NCI-H2171 (cell line): ENCODE results near the gene SPATC1L.
"Not testable (repeated sequence)": the region's sequence is repeated elsewhere in the genome, so short reads cannot be mapped to it uniquely, and the experiment has no call there.

Source experiments
- DNase-seq: peaks from one replicate; lab custom pipeline; 2025; lab: John Stamatoyannopoulos, UW

The SPATC1L gene

DNA sequence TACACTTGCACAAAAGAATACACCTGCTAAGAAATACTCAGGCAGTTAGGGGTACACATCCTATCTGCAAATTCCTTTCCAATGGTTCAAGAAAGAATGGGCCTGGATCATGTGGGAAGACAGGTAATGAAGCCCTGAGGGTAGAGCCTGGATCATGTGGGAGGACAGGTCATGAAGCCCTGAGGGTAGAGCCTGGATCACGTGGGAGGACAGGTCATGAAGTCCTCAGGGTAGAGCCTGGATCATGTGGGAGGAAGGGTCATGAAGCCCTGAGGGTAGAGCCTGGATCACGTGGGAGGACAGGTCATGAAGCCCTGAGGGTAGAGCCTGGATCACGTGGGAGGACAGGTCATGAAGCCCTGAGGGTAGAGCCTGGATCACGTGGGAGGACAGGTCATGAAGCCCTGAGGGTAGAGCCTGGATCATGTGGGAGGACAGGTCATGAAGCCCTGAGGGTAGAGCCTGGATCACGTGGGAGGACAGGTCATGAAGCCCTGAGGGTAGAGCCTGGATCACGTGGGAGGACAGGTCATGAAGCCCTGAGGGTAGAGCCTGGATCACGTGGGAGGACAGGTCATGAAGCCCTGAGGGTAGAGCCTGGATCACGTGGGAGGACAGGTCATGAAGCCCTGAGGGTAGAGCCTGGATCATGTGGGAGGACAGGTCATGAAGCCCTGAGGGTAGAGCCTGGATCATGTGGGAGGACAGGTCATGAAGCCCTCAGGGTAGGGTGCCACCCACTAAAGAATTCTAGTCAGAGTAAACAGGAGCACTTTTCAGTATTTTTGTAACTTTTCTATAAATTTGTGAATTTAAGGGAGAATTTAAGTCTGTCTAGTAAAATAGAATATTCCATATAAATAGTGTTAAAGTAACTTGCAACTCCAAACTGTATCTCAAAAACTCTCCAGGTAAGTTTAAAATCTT, 16.9 kb upstream of the SPATC1L start:
- DNase-seq: not testable (repeated sequence)

- no peak for DNase-seq
Measured at GRCh38 chr21:46199436-46200373, 15.4 kb upstream of the SPATC1L start.

DNA sequence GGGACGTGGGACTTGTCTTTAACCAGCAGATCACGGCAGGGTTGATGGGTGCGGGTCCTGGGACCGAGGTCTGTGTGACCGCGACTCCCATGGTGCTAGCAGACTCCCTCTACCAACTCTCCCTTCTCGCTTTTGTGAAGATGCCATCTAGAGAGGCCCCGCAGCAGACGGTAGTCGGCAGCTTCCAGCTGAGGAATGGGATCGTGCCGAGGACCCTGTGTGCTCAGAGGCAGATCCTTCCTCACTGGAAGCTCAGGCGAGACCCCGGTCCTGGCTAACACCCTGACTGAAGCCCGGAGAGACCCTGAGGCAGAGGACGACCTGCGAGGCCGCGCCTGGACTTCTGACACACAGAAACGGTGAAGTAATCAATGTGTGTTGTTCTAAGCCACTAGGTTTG, 12.5 kb upstream of the SPATC1L start:
- no peak for DNase-seq

- no peak for DNase-seq
Measured at GRCh38 chr21:46195595-46196195, 11.4 kb upstream of the SPATC1L start.

DNA sequence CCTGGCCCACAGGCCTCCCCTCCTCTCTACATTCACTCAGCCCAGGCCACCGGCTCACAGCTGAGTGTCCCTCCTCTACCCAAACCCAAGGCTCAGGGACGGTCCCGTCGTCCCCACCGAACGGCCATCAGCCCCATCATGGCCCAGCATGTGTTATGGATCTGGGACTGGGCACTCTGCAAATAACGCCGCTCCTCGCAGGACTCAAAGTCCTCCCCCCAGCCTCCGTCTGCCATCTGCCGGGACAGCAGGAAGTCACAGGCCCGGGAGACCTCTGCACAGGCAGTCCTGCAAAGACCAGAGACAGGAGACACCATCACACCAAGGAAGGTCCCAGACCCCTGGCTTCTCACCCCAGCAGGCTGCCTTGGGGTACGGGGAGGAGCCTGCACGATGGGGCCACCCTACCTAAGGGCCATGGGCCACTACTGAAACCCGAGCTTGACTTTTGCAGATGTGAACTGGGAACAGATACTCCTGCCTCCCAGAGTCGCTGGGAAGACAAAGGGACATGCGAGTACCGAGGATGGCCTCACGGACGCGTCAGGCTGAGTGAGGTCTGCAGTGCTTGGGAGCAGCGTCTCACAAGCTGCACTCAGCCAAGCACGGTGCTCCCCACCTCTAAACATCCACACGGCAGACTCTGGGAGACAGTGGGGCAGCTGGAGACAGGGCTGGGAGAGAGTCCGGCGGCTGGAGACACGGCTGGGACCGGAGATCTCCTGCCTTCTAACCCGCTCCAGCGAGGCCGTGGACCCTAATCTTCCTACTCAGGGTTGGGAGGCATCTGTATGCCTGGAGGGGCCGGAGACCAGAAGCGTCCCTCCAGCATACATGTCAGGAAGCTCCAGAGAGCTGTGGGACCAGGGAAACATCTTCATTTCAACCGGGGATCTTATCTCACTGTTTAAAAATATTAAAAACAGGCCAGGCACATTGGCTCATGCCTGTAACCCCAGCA, 10.4 kb upstream of the SPATC1L start:
- no peak for DNase-seq

DNA sequence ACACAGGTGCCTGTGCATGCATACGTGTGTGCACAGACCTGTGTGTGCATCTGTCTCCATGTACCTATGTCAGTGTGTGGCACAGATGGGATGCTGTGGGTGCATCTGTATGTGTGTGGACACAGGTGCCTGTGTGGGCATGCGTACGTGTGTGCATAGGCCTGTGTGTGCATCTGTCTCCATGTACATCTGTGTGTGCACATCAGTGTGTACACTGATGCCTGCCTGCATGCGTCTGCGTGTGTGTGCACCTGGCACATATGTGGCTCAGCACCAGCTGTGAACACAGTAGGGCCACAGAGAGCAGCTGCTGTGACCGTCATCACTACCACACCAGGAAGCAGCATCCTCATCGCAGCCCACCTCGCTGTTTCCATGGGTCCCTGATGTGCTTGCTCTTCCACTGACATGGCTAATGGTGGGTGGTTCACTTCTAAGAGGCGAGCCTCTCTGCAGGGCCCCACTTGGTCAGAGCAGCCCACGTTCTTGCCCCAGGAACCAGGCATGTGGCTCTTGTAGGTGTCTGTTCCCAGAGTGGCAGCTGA, 9.6 kb upstream of the SPATC1L start:
- DNase-seq: no peak

DNA sequence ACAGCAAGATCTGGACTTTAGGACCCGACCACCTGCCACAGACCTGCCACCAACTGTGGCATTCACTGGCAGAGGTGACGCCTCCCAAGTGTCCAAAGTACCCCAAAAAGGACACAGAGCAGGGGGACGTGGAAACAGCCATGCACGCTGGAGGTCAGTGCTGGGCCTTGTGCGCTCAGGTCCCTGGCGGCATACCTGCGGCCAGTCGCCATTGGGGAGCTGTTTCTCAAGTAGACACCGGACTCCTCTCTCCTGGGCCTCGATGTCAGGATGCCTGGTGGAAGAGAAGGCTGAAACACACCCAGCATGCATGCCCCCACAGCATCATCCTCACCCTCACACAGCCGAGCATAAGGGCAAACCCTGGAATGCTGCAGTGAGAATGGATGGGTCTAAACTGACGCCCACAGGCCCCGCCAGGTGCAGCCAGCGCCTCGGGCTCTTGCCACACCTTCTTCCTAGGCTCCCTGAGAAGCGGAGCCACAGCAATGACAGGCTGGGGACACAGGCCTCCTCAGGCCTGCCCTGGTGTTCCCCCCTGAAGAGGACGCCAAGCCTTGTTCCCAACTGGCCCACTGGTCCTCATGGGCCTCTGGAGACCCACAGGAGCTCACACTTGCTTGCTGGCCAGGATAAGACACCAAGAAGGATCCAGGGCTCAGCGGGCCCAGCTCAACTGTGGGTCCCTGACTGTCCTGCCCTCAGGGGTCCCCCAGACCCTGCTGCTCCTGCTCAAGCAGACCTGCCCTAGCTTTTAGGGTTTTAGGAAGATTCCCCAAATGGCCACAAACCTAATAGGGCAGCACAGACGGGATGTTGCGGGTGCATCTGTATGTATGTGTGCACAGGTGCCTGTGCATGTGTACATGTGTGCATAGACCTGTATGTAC, 7.7 kb upstream of the SPATC1L start:
- DNase-seq: no peak

DNA sequence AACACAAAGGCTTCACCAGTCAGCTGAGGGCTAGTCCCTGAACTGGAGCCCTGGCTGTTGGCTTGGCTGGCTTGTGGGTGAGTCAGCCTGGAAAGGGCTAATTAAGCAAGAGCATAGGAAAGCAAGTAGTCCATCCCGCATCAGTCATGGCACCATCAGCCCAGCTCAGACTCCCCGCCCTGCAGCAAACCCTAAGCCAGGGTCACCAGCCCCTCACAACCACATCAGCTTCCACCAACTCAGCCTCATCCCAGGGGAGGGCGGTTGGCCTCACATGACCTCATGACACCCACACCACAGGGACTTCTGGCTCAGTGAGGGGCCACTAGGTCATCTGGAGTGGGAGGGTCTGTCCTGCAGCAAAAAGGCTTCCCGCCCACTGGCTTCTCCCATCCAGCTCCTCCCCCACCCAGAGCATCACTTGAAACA, 7.0 kb upstream of the SPATC1L start:
- DNase-seq: no peak

- DNase-seq: no peak
Measured at GRCh38 chr21:46190491-46191131, 6.4 kb upstream of the SPATC1L start.

- DNase-seq: no peak
Measured at GRCh38 chr21:46189959-46190490, 5.8 kb upstream of the SPATC1L start.

DNA sequence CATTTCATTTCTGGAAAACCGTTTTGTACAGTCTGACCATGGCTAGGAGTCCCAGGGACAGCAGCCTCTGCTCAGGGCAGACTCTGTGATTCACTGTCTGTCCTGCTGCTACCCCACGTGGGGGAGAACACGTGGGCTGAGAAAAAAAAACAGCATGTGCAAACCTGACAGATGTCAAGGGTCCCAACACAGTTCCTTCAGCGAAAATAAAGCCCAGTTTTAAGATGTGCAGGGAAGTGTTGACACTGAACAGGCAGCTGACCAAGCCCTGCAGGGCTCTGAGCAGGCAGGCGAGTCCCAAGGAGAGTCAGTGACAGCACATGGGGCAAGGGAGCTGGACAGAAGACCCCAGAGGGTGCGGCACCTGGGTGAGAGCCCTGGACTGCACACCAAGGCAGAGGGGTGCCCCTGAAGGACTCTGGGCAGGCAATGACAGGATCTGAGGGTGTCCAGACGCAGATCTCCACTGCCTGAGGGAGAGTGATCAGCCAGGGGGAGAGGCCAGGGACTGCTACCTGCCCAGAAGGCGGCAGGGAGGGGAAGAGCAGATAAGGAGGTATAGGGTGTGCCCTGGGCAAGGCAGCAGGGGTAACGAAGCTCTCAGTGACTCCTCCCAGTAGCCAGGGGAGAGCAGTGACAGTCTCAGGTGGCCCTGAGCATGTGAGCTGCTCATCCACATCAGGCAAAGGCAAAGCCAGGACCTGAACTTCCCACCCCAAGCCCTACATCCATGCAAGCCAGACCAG, 5.1 kb upstream of the SPATC1L start:
- DNase-seq: peak; percentile 51

DNA sequence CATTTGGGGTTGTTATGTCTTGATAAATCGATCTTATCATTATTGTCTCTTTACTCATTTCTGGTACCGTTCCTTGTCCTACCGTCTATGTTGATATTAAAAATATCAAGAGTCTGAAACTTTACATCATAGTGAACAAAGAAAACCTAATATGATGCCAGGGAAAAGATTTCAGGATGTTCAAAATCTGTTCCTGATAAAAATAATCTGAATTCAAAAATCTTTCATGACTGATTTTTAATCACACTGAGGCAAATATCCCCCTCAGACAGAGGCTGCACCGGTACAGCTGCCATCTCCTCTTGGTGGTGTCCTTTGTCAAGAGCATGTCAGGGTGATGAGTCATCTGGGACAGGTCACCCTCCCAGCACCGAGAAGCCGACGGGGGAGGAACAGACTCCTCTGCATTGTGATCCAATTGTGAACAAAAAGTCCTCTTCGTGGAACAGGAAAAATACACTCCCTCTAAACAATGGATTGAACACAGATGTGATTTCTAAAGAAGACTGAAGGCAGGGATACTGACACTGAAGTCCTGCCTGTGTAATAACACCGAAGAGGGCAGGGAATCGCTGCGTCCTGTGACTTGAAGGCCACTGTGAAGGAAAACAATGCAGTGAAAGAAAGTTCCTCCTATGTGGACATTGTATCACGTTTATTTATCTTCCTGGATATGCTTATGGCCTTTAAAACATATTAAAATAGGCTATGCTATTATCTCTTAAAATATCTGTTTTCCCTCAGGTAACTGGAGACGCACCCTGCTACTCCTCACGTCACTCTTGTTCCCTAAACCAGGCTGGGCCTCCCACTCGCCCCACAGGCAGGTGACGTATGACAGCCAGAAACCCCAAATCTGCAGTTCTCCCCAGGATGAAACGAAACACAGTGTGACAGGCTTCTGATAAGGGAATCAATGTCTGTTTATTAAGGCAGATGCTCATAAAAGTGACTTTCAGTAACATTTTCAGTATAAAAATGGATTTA, 4.3 kb upstream of the SPATC1L start:
- no peak for DNase-seq

GRCh38 chr21:46187814-46188213, 3.6 kb upstream of the SPATC1L start:
- no peak for DNase-seq

GRCh38 chr21:46187261-46187660, 3.0 kb upstream of the SPATC1L start:
- no peak for DNase-seq

DNA sequence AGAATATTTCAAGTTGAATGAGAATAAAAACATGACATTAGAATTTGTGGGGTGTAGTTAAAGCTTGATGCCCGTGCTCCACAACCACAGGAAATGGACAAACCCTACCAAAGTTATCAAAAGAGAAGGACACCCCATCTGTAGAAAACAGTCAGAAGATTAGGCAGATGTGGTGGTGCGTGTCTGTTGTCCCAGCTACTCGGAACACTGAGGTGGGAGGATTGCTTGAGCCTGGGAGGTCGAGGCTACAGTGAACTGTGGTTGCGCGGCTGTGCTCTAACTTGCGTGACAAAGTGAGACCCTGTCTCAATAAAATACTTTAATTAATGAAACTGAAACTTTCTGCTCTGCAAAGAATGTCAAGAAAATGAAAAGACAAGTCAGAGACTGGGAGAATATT, 1.5 kb upstream of the SPATC1L start:
- no peak for DNase-seq

DNA sequence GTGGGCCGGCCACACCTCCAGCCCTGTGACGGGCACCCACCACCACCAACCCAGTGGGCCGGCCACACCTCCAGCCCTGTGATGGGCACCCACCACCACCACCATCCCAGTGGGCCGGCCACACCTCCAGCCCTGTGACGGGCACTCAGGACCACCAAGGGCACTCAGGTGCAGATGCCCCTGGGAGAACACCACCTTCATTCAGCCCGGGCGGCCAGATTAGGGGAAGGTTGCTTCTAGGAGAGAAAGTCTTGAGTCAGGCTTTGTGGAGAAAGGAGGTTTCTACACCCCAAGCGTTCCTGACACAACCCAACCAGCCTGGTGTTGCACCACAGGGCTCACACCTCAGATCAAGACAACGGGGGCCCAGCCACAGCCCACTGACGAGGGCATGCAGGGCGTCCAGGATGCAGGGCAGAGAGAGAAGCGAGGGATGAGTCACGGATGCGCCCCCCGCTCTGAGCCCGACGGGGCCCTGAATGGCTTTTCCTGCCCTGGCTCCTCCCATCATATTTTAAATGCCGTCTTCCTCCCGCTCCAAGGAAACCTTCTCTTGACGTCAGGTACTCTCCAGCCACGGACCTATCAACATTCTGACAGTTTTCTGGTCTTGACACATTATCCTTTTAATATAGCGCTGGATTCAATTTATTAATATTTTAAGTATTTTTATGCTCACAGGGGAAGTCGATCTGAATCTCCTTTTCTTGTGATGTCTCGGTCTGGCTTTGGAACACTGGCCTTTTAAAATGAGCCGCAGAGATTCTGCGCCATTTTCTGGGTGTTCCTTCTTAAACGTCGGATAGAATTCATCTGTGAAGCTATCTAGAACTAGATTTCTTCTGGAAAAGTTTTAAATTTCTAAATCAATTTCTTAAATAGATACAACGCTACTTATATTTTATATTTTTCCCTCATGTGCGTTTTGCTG, 631 bp upstream of the SPATC1L start:
- peak; percentile 79 for DNase-seq
